ENCODE measurements around the gene OR2T11. TPM values are rescaled to one million over a fixed set of nuclear protein-coding genes. Genes with fewer than 3 reads are reported as not detected.

Gene OR2T11
- total and polyA plus RNA-seq, 2 of the 13 experiments (the other 11 are each of a cell fraction or from before 2014, with no cell fraction given): not detected

DNA sequence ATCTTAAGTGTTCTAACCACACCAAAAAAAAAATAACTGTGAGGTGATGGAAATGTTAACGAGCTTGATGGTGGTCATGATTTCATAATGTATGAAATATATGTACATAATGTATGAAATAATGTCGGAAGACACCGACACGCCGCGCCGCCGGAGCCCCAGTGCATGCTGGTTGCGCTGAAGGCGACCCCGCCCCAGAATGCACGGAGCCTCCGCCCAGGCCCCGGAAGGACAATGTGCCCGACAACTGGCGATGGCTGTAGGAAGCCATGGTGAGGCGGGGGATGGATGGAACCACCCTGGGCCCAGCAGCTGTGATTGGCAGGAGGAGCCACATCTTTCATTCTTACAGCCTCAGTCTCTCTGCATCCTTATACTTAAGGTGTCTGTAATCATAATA, 44.8 kb downstream of the OR2T11 start:
- in situ Hi-C loops (cut with HindIII; ENCODE audit: extremely low pct_ligation_motif_present, low pct_unique_long_range_greater_than_20kb) (no loop called here), intact Hi-C loops (cut with micrococcal nuclease; ENCODE audit: unreplicated experiment) (no loop called here)
- TF ChIP-seq, protein P1, sequence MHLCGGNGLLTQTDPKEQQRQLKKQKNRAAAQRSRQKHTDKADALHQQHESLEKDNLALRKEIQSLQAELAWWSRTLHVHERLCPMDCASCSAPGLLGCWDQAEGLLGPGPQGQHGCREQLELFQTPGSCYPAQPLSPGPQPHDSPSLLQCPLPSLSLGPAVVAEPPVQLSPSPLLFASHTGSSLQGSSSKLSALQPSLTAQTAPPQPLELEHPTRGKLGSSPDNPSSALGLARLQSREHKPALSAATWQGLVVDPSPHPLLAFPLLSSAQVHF (CRISPR knock-in tag; IDR thresholded peaks at IDR 0.05): no peak
- TF ChIP-seq, protein P2, sequence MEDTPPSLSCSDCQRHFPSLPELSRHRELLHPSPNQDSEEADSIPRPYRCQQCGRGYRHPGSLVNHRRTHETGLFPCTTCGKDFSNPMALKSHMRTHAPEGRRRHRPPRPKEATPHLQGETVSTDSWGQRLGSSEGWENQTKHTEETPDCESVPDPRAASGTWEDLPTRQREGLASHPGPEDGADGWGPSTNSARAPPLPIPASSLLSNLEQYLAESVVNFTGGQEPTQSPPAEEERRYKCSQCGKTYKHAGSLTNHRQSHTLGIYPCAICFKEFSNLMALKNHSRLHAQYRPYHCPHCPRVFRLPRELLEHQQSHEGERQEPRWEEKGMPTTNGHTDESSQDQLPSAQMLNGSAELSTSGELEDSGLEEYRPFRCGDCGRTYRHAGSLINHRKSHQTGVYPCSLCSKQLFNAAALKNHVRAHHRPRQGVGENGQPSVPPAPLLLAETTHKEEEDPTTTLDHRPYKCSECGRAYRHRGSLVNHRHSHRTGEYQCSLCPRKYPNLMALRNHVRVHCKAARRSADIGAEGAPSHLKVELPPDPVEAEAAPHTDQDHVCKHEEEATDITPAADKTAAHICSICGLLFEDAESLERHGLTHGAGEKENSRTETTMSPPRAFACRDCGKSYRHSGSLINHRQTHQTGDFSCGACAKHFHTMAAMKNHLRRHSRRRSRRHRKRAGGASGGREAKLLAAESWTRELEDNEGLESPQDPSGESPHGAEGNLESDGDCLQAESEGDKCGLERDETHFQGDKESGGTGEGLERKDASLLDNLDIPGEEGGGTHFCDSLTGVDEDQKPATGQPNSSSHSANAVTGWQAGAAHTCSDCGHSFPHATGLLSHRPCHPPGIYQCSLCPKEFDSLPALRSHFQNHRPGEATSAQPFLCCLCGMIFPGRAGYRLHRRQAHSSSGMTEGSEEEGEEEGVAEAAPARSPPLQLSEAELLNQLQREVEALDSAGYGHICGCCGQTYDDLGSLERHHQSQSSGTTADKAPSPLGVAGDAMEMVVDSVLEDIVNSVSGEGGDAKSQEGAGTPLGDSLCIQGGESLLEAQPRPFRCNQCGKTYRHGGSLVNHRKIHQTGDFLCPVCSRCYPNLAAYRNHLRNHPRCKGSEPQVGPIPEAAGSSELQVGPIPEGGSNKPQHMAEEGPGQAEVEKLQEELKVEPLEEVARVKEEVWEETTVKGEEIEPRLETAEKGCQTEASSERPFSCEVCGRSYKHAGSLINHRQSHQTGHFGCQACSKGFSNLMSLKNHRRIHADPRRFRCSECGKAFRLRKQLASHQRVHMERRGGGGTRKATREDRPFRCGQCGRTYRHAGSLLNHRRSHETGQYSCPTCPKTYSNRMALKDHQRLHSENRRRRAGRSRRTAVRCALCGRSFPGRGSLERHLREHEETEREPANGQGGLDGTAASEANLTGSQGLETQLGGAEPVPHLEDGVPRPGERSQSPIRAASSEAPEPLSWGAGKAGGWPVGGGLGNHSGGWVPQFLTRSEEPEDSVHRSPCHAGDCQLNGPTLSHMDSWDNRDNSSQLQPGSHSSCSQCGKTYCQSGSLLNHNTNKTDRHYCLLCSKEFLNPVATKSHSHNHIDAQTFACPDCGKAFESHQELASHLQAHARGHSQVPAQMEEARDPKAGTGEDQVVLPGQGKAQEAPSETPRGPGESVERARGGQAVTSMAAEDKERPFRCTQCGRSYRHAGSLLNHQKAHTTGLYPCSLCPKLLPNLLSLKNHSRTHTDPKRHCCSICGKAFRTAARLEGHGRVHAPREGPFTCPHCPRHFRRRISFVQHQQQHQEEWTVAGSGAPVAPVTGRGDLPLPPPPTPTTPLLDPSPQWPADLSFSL (CRISPR knock-in tag; IDR thresholded peaks at IDR 0.05): no peak
- TF ChIP-seq FOXJ3 (CRISPR knock-in tag; IDR thresholded peaks at IDR 0.05; ENCODE audit: borderline replicate concordance): no peak
- TF ChIP-seq ZNF780A (CRISPR knock-in tag; IDR thresholded peaks at IDR 0.05): no peak
- no peak for TF ChIP-seq MAFK (conservative IDR thresholded peaks at IDR 0.05 in 1 of 2, IDR thresholded peaks at IDR 0.05 in 1 of 2; ENCODE audit: low read length in 2 of 2)
- TF ChIP-seq SRY (CRISPR knock-in tag; IDR thresholded peaks at IDR 0.05): no peak
- no peak for TF ChIP-seq PHF8 (CRISPR knock-in tag; IDR thresholded peaks at IDR 0.05)
- no peak for TF ChIP-seq HDAC6 (IDR thresholded peaks at IDR 0.05; ENCODE audit: low read depth, low read length)
- no peak for DNase-seq (ENCODE audit: low spot score)
- 57% methylated on average over 16 of the region's 17 CpGs for WGBS (ENCODE audit: low lambda C conversion rate)
- H3K27ac ChIP-seq (ENCODE audit: extremely low read length, insufficient read depth, low read length): no peak overlapping the region
- H3K9ac ChIP-seq (ENCODE audit: insufficient read depth, low read depth, low read length): no peak overlapping the region
- H3K9me3 ChIP-seq (ENCODE audit: low read length): no peaks in the 10 kb centered on the region
- no peak overlapping the region for H3K4me2 ChIP-seq (ENCODE audit: low read depth, low read length)
- no peaks in the 10 kb centered on the region for H4K20me1 ChIP-seq (ENCODE audit: insufficient read depth, low read length)
- no peak overlapping the region for H3K4me3 ChIP-seq (replicated peaks in 1 of 3; ENCODE audit: insufficient read depth in 1 of 3, low read depth in 2 of 3, low read length in 3 of 3)
- no peaks in the 10 kb centered on the region for H3K36me3 ChIP-seq (replicated peaks in 1 of 2; ENCODE audit: control insufficient read depth in 1 of 2, insufficient read depth in 2 of 2, low read length in 2 of 2)
- H3K4me1 ChIP-seq (ENCODE audit: insufficient read depth, low read length): no peaks in the 10 kb centered on the region
- ChIA-PET CTCF (ENCODE audit: low intra/inter-chr PET ratio, low total read pairs) (no interaction called here), POLR2A (no interaction called here)
- no peaks in the 10 kb centered on the region for H3K27me3 ChIP-seq (ENCODE audit: control insufficient read depth in 1 of 2, insufficient read depth in 2 of 2, low read length in 2 of 2)
- no peak for ATAC-seq
- no peak for FAIRE-seq
- no TSS peak for BruUV-seq (replicated peaks)
- H3K79me2 ChIP-seq (ENCODE audit: insufficient read depth, low read length): no peaks in the 10 kb centered on the region
- H2AFZ ChIP-seq (ENCODE audit: low read length): no peak overlapping the region
